ENCODE measurements around the gene HNRNPH1. TPM values are rescaled to one million over a fixed set of nuclear protein-coding genes. Genes with fewer than 3 reads are reported as not detected.

HNRNPH1 gene
- total RNA-seq, 1 donor from 2014 or later: 458 TPM

DNA sequence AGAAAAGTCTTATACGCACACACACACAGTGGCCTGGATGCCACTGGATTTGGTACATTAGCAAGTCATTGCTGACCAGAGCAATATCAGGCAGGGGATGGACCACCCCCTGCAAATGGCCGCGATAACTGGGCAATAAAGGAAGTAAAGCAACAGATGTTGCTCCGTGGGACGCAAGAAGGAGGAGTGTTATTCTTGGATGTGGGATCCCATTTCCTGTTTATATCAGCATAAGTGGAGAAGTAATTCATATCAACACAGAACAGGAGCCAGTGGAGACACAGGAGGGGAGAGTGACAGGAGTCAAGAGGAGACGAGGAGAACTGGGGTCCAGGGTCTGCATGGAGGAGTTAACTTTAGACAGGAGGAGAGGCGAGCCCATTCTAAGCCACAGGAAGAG is 54.8 kb downstream of the HNRNPH1 start:
- no peak for FAIRE-seq
- TF ChIP-seq EZH2 (IDR thresholded peaks at IDR 0.05; ENCODE audit: insufficient read depth, low read length): no peak
- TF ChIP-seq, protein P1, sequence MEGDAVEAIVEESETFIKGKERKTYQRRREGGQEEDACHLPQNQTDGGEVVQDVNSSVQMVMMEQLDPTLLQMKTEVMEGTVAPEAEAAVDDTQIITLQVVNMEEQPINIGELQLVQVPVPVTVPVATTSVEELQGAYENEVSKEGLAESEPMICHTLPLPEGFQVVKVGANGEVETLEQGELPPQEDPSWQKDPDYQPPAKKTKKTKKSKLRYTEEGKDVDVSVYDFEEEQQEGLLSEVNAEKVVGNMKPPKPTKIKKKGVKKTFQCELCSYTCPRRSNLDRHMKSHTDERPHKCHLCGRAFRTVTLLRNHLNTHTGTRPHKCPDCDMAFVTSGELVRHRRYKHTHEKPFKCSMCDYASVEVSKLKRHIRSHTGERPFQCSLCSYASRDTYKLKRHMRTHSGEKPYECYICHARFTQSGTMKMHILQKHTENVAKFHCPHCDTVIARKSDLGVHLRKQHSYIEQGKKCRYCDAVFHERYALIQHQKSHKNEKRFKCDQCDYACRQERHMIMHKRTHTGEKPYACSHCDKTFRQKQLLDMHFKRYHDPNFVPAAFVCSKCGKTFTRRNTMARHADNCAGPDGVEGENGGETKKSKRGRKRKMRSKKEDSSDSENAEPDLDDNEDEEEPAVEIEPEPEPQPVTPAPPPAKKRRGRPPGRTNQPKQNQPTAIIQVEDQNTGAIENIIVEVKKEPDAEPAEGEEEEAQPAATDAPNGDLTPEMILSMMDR (IDR thresholded peaks at IDR 0.05; ENCODE audit: insufficient read depth, low read depth, low read length): no peak
- H3K36me3 Mint-ChIP-seq (ENCODE audit: low read depth, unreplicated experiment): peaks cover 10% of the 10 kb centered on the region

DNA sequence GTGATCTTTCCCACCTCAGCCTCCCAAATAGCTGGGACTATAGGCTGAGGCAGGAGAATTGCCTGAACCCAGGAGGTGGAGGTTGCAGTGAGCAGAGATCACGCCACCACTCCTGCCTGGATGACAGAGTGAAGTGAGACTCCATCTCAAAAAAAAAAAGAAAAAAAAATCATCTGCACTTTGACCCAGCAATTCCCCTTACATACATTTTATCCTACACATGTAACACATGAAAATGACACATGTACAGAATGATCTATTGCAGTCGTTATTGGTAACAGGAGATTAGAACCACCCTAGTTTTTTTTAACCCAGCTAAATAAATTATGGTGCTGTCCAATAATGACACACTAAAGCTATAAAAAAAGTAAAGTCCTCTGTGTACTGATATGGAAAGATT is 58.9 kb downstream of the HNRNPH1 start:
- no peak overlapping the region for H3K27ac Mint-ChIP-seq (ENCODE audit: unreplicated experiment)
- H3K4me3 Mint-ChIP-seq (ENCODE audit: unreplicated experiment): no peak overlapping the region
- no peaks in the 10 kb centered on the region for H3K27me3 ChIP-seq (ENCODE audit: insufficient read depth, low read length)
- H3K27me3 Mint-ChIP-seq (ENCODE audit: low read depth, unreplicated experiment): no peaks in the 10 kb centered on the region
- peaks cover 18% of the 10 kb centered on the region for H3K36me3 Mint-ChIP-seq (ENCODE audit: low read depth, unreplicated experiment)
- peaks cover 27% of the 10 kb centered on the region for H3K36me3 ChIP-seq (ENCODE audit: insufficient read depth, low read length)
- peaks cover 3% of the 10 kb centered on the region for H3K4me1 Mint-ChIP-seq (ENCODE audit: low read depth, unreplicated experiment)
- peaks cover 5% of the 10 kb centered on the region for H4K20me1 ChIP-seq (ENCODE audit: insufficient read depth, low read length)
- H3K27ac ChIP-seq (ENCODE audit: low read depth, low read length): no peak overlapping the region
- H3K4me1 ChIP-seq (ENCODE audit: insufficient read depth, low read length): peaks cover 6% of the 10 kb centered on the region
- DNase-seq (ENCODE audit: low read depth): no peak
- H3K9me3 ChIP-seq (ENCODE audit: insufficient read depth, low read depth, low read length): no peaks in the 10 kb centered on the region
- no peak overlapping the region for H3K4me2 ChIP-seq (ENCODE audit: low read length)
- H3K79me2 ChIP-seq (ENCODE audit: insufficient read depth, low read length): peaks cover 17% of the 10 kb centered on the region
- H2AFZ ChIP-seq (ENCODE audit: low read depth, low read length): no peak overlapping the region
- H3K9ac ChIP-seq (ENCODE audit: low read length): no peak overlapping the region
- FAIRE-seq: no peak
- H3K4me3 ChIP-seq (ENCODE audit: insufficient read depth, low read depth, low read length): no peak overlapping the region
- H3K9me3 Mint-ChIP-seq (ENCODE audit: unreplicated experiment): no peaks in the 10 kb centered on the region
- TF ChIP-seq, protein P1 (IDR thresholded peaks at IDR 0.05; ENCODE audit: insufficient read depth, low read depth, low read length): no peak
- no peak for TF ChIP-seq EZH2 (IDR thresholded peaks at IDR 0.05; ENCODE audit: insufficient read depth, low read length)

More for the DNA sequence above, 54.8 kb downstream of the HNRNPH1 start:
- Mint-ChIP-seq H3K4me3 (ENCODE audit: unreplicated experiment) (no peak overlapping the region), H3K27ac (ENCODE audit: unreplicated experiment) (no peak overlapping the region), H3K9me3 (ENCODE audit: unreplicated experiment) (no peaks in the 10 kb centered on the region), H3K27me3 (ENCODE audit: low read depth, unreplicated experiment) (no peaks in the 10 kb centered on the region), H3K4me1 (ENCODE audit: low read depth, unreplicated experiment) (no peaks in the 10 kb centered on the region)
- Histone ChIP-seq H3K27ac (ENCODE audit: low read depth, low read length) (no peak overlapping the region), H3K27me3 (ENCODE audit: insufficient read depth, low read length) (no peaks in the 10 kb centered on the region), H3K4me2 (ENCODE audit: low read length) (no peak overlapping the region), H2AFZ (ENCODE audit: low read depth, low read length) (no peak overlapping the region), H3K36me3 (ENCODE audit: insufficient read depth, low read length) (peaks cover 26% of the 10 kb centered on the region), H3K4me1 (ENCODE audit: insufficient read depth, low read length) (no peaks in the 10 kb centered on the region), H3K9me3 (ENCODE audit: insufficient read depth, low read depth, low read length) (no peaks in the 10 kb centered on the region), H3K4me3 (ENCODE audit: insufficient read depth, low read depth, low read length) (no peak overlapping the region), H3K9ac (ENCODE audit: low read length) (no peak overlapping the region), H3K79me2 (ENCODE audit: insufficient read depth, low read length) (no peaks in the 10 kb centered on the region), H4K20me1 (ENCODE audit: insufficient read depth, low read length) (peaks cover 5% of the 10 kb centered on the region)
- DNase-seq (ENCODE audit: low read depth): no peak

Other genes starting within 250 kb of the HNRNPH1 start
- gene RUFY1, start 73.1 kb downstream of the HNRNPH1 start, total RNA-seq: 26.3 and 34.1 TPM in 2 replicates
- not detected in 2 replicates for gene CBY3, start 57.4 kb upstream of the HNRNPH1 start, total RNA-seq
- 792 and 828 TPM in 2 replicates for gene CANX, start 75.3 kb upstream of the HNRNPH1 start, total RNA-seq
- gene MAML1, start 109.2 kb upstream of the HNRNPH1 start, total RNA-seq: 24.7 and 26.0 TPM in 2 replicates
- gene LTC4S, start 170.3 kb upstream of the HNRNPH1 start, total RNA-seq: 1.2 and 1.3 TPM in 2 replicates
- gene MGAT4B, start 183.2 kb upstream of the HNRNPH1 start, total RNA-seq: 179 and 193 TPM in 2 replicates
- gene SQSTM1, start 197.2 kb upstream of the HNRNPH1 start, total RNA-seq: 215 and 262 TPM in 2 replicates
- gene MRNIP, start 235.1 kb upstream of the HNRNPH1 start, total RNA-seq: 19.9 and 20.7 TPM in 2 replicates